SK-MEL-5 (cell line): Measurements from ENCODE around the gene ARTN. TPM values are rescaled to one million over a fixed set of nuclear protein-coding genes. Genes with fewer than 3 reads are reported as not detected.

Experiments used
- DNase-seq: peaks from one replicate; pipeline ENCODE4 v3.0.0-alpha.2; 2016; ENCODE audit warnings: low read depth, low spot score
- in situ Hi-C: cut with HindIII; loops from 2 replicates; pipeline ENCODE4 v1.10.0; 2016; ENCODE audit warnings: low sequenced_read_pairs, high pct_unique_total_duplicates, low pct_unique_long_range_greater_than_20kb
- total RNA-seq: library from RNA; depleted of rRNA; stranded (reverse); fragments of >200 nt; shearing (Covaris generic); gene quantifications from 2 replicates; pipeline ENCODE4 v1.2.3, GENCODE V29; 2014

The ARTN gene
- total RNA-seq, 1 experiment from 2014 or later, result not detected

DNA sequence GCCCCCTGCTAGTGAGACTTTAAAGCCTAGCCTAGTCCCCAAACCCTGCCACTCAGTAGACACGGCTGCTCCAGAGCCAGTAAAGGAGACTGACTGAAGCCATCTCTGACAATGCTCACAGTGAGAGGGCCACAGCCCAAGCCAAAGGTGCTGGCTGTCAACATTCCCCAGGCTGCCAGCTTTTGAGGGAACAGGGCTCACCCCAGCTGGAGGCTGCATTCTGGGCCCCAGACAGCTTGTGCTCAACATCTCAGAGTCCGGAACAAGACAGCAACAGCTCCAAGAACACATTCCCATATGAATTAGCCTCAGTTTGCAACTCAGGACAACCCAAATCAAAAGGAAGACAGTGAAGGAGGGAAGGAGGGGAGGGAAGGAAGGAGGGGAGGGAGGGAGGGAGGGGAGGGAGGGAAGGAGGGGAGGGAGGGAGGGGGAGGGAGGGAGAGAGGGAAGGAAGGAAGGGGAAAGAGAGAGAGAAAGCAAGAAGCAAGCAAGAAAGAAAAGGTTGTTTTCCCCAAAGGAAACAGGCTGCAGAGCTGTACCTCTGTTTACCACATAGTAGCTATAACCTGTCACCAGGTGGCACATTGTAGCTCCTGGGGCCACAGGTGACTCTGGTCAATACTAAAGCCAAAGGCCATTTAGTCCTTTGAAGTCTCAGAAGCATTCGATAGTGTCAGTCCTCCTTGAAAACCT lies 5.4 kb downstream of the ARTN start:
- no peak for DNase-seq
- in situ Hi-C loops, result no loop called here

DNA sequence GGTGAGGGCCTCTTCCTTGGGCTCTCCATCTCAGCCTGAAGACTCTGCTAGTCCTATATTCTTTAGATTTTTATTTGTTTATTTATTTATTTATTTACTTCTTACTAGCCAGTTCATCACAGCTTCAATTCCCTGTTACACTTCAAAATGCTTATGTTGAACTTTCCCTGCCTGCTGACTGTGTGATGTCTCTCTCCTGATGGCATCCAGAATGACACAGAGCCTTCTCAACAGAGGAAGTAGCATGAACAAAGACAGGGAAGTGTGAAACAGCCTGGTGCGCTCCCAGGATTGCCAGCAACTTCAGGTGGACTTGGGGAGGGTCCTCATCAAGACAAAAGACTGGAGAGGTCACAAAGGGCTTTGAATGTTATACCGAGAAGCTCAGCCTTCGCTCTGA lies 8.8 kb downstream of the ARTN start:
- in situ Hi-C loops, result no loop called here
- no peak for DNase-seq

DNA sequence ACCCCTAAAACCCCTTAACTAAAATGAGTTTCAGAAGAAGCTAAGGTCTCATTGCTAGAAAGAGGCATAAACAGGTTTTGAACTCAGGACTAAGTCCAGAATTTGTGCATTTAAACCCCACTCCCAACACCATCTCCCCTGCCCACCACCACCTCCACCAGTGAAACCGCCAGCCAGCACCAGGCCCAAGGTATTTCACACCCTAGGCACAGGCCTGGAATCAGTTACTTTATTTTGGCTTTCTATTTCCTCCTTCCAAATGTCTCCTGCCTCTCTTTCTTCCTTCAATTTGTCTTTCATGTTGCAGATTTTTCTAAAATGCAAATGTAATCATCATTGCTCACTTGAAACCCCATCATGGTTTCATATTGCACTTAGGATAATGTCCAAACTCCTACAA lies 11.3 kb downstream of the ARTN start:
- in situ Hi-C loops, result no loop called here
- DNase-seq, result no peak

DNA sequence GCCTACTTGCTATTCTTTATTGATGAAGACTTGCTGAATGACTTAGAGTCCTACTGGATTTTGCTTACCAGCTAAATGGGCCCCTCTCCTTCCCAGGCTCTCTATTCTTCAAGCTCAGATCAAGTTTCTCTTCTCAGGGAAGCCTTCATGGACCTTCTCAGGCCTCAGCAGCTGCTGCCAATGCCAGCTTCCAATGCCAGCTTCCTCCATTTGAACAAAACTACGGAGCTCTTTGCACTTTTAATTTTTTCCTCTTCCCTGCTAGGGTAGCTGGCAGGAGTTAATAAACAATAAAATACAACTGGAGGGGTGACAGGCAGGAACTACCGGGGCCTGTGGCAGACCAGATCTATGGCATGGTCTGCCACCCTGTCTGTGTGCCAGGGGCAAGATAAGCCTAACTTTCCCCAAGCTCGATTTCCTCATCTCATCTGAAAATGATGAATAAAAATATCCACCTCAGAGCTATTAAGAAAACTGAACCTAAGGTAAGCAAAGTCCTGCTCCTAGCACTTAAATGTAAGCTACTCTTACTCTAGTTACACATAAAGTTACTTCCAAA lies 12.2 kb downstream of the ARTN start:
- in situ Hi-C loops, result no loop called here
- no peak for DNase-seq

DNA sequence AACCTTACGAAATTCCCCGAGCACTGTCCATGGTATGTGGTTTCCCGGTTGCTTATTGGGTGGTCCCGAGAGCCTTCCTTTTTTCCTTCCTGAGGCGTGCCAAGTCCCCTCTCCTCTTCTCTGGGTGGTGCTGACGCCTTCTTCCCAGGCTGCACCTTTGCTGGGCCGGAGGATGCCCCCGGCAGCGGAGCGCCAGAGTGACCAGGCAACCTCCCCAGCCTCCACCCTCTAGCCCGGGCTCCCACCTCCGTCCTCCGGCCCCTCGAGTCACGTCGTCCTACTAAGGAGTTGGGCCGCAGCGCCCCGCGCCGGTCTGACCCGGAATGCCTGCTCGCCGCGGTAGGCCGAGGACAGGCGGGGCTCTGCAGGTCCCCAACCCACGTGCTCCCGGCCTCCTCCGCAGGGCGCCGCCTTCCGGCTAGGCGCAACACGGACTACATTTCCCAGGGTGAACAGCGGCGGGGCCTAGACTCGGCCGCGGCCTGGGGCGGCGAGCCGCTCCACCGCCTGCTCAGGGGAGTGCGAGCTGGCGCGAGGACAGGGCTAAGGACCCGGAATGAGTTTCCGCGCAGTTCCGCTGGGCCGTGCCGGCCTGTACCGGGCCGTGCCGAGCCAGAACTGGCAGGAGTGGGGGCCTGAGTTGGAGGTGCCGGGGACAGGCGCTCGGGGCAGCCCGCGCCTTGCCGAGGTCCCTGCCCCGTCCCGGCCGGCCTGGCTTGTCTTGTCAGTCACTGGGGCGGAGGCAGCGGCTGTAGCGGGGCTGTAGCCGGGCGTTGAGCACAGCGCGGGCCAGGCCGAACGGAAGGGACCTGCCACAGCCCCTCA lies 12.8 kb downstream of the ARTN start, which contains the start of gene IPO13:
Gene IPO13 (plus strand): TSS at position 715 of the 825 bp plus-strand sequence. CDS start 651 bp downstream, outside the sequence.
- in situ Hi-C loops, result no loop called here
- peak; percentile 93 for DNase-seq

DNA sequence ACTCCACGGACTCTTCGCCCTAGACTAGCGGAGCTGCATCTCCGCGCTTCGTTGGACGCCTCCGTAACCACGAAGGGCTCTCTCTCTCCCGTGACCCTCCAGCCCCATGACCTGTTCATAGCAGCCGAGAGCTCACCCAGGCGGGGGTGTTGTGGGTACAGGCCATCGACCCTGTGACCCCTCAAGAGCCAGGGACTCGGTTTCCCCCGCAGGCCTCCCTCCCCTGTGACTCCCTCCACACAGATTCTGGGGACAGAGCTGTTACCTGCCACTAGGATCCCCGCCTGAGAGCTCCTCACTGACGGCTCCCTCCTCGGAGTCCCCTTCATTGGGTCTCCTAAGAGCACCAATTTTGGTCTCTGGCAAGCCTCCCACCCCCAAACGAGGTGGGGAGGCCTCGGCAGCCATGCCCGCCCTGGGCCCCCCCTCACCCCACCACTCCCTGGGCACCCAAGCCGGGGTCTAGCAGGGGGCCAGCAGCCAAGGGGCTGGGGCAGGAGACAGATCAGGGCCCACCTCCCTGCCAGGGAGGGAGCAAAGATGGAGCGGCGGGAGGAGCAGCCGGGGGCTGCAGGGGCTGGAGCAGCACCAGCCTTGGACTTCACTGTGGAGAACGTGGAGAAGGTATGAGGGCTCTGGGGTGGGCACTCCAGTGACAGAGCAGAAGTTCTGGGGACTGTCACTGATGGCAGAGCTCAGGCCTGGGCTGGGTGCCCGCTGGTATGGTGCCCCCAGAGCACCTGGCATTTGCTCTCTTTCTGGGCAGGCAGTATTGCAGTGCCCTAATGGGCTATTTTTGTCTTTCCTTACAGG lies 13.7 kb downstream of the ARTN start:
- DNase-seq, result no peak
- in situ Hi-C loops, result no loop called here

DNA sequence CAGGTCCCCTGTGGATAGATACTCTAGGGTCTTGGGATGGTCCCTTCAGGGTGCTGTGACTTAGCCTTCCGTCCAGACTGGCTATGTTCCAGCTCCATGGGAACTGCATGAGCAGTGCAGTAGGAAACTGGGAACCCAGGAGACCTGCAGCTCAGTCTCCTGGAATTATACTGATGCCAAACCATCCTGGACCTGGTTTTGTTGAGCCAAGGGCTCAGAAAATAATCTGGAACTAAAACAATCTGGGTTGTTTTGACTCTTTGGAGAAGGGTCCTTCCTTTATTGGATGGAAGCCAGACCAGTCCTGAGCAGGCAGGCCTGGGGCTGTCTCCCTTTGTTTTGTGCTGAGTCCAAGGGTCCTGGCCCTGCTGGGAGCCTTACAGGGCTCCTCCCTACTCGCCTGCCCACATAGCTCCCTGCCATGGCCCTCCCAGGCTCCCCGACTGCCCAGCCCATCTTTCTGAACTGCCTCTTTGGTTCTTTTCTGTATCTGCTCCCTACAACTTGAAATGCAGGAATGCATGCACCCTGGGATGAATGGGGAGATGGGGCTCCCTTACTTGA lies 14.4 kb downstream of the ARTN start:
- DNase-seq, result no peak
- in situ Hi-C loops, result no loop called here

DNA sequence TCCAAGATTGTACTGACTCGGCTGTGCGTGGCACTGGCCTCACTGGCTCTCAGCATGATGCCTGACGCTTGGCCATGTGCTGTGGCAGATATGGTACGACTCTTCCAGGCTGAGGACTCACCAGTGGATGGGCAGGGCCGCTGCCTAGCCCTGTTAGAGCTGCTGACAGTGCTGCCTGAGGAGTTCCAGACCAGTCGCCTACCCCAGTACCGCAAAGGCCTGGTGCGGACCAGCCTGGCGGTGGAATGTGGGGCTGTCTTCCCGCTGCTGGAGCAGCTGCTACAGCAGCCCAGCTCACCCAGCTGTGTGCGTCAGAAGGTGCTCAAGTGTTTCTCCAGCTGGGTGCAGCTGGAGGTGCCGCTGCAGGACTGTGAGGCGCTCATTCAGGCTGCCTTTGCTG lies 16.1 kb downstream of the ARTN start:
- DNase-seq, result no peak
- in situ Hi-C loops, result no loop called here

DNA sequence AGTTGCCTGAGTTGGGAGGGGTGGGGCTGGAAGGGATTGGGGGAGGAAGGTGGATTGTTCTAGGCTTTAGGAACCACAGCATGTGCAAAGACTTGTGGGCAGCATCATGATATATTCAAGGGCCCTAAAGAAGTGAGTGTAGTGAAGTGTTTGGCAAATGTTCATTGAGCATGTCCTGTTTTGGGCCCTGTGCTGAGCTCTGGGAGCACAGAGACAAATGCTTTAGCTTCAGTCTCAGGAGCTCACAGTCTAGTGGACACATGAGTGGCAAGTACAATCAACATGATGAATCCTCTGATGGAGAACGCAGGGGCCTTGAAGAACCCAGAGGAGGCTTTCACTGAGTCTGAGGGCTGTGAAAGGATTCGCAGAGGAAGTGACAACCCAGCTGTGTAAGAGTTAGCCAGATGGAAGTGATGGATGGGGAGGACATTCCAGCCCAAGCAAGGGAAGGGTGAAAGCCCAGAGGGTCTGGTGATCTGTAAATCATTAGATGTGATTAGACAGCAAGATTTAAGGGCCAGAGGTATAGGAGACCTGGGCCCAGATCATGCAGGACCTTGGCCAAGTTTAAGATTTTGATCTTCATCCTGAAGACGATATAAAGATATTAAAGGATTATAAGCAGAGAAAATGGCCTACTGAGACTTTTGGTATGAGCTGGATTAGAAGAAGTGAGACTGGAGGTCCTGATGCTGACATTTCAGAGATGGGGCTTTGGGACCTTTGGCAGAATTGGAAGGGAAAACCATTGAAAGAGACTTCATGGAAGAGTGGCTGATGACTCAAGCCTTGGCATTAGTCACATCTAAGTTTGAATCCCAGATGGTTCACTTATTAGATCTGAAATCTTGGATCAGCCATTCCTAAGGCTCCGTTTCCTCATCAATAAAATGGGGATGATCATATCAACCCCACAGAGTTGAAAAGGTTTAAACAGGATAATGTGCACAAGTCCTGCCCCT lies 17.7 kb downstream of the ARTN start:
- in situ Hi-C loops, result no loop called here
- no peak for DNase-seq

DNA sequence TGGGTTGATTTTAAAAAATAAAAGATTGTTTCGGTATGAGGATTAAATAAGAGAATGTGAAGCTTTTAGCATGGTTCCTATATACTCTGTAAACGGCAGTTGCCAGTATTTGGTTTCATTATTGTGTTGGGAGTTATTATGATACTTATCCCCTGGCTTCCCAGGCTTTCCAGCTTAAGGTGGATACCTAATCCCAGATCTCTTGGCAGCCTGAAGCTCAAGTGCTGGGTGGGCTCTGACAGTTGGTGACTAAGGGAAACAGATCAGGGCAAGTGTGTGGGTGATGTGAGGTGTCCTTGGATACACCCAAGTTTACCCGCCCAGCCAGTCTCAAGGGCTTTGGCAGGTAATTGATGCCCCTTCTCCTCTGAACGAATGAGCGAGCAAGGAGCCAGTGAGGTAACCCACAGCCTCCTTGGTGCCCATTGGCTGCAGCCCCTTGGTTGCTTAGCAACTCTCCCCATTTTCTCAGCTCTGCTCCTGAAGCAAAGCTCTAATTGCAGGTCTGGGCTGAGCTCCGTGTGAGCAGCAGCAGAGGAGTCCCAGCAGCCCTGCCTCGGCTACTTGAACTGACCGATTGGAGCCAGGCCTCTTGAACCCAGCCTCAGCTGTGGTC lies 19.2 kb downstream of the ARTN start:
- in situ Hi-C loops, result no loop called here
- DNase-seq, result no peak

DNA sequence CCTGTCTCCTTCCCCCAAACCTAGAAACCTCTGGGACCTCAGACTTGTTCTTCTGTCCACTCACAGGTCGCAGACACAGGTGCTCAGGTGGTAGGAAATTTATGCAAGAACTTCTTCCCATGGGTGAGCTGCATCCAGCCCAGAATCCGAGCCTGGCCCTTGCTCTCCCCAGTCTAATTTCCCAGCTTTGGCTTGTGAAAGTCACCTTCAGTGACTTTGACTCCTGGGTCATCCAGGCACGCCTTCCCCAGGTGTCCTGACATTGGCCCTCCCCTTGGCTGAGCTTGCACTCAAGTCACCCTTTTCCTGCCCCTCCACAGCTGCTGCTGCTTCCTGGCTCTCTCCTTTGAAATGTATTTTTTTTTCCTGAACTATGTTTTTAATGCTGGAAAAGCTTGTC lies 19.8 kb downstream of the ARTN start:
- in situ Hi-C loops, result no loop called here

DNA sequence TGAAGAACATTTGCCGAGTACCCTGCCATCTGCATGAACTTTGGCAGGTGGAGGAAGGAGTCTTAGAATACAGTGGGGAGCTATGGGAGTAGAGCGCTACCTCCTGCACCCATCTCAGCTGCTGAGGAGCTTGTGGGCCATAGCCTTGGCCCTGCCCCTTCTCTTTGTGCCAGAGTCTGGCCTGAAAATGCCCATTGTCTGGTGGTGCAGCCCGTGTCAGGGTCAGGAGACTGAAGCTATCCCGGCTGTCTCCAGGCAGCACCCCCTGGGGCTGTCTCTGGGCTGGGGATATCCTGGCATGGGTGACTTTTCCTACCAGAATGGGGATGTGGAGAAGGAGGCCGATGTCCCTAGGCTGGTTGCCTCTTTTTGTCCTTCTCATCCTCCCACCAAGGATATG lies 20.4 kb downstream of the ARTN start:
- peak; percentile 34 for DNase-seq
- in situ Hi-C loops, result no loop called here

More for the DNA sequence above, 19.8 kb downstream of the ARTN start:
- DNase-seq, result no peak

DNA sequence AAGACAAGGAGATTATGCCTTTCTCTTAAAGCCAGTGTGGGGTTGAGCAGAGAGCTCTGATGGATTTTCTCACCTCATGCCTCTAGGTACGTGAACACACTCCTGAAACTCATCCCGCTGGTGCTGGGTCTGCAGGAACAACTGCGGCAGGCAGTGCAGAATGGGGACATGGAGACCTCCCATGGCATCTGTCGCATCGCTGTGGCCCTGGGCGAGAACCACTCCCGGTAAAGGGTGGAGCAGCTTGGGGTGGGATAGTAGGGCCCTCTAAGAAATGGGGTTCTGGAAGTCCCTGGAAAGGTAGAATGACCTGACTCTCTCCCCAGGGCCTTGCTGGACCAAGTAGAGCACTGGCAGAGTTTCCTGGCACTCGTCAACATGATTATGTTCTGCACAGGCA lies 22.6 kb downstream of the ARTN start:
- in situ Hi-C loops, result no loop called here
- no peak for DNase-seq

DNA sequence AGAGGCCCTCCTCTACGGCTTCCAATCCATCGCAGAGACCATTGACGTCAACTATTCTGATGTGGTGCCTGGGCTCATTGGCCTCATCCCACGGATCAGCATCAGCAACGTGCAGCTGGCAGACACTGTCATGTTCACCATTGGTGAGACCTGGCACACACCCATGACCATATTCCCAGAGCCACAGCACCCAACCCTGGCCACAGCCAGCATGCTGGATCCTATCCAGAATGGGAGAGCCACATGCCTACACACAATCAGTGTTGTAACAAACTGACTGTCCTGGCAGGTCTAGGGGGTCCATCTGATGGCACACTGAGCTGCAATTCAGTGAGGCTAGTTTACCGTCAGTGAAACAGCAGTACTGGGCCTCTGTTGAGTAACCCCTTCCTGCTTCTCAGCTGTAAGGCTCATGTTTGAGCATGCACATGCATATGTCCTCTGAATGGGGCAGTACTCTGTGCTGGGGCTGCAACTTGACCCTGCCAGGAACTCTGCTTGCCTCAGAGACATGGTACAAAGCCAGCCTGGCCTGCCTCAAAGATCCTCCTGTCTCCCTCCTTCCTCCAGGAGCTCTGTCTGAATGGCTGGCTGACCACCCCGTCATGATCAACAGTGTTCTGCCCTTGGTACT lies 23.9 kb downstream of the ARTN start:
- in situ Hi-C loops, result no loop called here

DNA sequence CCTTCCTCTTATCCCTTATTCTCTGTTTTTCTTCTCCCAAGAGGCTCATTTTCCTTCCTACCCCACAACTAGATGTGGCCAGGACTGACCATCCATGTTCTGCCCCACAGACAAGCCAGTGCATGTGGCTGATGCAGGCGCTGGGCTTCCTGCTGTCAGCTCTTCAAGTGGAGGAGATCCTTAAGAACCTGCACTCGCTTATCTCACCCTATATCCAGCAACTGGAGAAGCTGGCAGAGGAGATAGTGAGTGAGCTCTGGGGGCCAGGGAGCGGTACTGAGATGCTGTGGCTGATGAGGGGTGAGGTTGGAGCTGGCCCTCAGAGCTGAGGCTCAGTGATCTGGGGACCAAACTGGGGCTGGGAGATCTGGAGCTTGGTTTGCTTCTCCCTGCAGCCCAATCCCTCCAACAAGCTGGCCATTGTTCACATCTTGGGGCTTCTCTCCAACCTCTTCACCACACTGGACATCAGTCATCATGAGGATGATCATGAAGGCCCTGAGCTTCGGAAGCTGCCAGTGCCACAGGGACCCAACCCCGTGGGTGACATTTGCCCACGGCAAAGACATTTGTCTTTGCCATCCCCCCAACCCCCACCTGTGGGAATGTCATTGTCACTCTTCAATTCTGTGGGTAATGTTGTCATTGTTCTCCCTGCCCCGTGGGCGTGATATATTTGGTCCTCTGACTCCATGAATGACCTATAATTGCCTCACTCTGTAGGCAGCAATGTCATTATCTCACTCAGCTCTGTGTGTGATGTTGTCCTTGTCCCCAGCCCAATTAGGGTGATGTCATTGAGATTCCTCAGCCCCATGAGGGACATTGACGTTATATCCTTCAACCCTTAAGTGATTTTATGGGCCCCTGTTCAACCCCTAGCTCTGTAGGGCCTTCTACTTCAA lies 25.0 kb downstream of the ARTN start:
- in situ Hi-C loops, result no loop called here
- no peak for DNase-seq

More for the DNA sequence above, 23.9 kb downstream of the ARTN start:
- DNase-seq, result no peak
